ENCODE data around the gene PDS5B.

PDS5B gene

DNA sequence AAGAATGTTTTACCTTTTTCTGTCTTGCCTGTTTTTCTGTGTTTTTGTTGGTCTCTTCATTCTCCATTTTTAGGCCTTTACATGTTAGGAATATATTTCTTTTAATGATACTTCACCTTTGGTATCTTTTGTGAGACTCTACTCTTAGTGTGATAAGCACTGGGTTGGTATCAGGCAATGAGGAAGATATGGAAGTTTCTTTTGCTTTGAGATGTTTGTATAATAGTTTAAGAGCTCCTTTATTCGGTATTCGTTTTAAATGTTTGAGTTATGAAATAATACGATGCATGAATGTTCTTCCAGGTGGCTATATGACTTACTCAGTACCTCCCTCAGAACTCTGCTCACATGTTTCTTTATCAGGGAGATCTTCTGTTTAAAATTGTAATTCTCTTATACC, 144.8 kb downstream of the PDS5B start:
- no peak for DNase-seq

DNA sequence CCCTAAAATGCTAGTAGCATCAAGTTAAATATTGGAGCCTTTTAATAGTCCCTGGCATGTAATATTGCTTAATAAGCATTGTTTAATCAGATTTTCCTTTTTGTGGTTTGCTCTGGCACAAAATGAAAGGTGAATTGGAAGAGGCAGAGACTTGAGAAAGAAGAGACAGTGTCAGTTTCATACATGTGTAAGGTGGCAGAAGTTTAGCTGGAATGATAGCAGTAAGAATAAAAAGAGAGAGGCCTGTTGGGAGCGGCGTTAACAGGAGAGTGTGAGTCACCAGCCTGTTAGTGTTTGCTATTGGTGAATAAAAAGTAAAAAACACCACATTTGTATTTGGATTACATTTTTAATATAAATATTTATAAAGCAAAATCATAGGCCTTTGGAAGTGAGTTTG, 145.3 kb downstream of the PDS5B start:
- no peak for DNase-seq

DNA sequence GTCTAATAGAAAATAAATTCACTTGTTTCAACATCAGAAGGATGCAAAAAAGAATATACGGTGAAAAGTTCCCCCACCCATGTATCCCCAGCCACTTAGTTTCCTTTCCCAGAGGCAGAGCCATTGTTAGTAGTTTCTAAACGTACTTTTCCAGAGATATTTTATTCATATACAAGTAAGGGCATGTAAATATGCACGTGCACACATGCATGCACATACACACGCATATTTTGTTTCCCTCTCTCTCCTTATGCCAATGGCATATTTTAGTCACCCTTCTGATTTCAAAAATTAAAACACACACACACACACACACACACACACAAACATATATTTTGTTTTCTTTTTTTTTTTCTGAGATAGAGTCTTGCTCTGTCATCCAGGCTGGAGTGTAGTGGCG, 147.4 kb downstream of the PDS5B start:
- no peak for DNase-seq

- no peak for DNase-seq
Measured at GRCh38 chr13:32734511-32734910, 148.3 kb downstream of the PDS5B start.

GRCh38 chr13:32735859-32736258, 149.6 kb downstream of the PDS5B start:
- DNase-seq: no peak

DNA sequence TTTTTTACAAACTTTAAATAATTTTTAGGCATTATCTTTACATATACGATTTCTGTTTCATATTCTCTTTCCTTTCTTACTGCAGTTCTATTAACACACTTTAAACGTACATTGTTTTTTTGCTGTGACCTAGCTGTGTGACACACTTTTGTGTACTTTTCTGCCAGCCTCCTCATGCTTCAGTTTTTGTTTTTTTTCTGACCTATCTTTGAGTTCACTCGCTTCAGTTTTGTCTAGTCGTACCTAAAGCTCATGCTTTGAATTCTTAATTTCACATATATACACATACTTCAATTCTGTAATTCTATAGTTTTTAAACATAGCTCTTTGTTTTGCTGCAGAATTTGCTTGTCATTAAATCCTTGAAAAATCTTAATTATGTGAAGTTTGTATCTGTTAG, 150.4 kb downstream of the PDS5B start:
- no peak for DNase-seq

DNA sequence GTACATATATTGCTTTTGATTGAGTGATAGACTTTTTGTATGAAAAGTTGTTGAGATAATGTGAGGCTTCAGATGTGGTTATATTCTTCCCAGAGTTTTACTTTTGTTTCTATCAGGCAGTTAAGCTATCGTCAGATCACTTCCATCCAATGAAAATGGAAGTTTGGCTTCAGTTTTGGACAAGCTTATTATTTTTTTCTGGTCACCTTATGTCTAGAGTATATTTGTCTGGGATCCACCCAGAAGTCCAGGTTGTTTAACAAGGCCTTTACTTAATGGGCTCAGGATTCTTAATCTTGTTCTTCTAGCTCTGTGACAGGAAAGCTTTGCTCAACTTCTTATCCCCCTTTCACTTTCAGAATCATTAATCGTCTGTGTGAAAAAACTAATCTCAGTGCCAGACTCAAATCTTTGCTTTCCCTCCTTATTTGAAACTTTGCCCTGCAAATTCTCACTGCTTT, 150.9 kb downstream of the PDS5B start:
- DNase-seq: no peak

DNA sequence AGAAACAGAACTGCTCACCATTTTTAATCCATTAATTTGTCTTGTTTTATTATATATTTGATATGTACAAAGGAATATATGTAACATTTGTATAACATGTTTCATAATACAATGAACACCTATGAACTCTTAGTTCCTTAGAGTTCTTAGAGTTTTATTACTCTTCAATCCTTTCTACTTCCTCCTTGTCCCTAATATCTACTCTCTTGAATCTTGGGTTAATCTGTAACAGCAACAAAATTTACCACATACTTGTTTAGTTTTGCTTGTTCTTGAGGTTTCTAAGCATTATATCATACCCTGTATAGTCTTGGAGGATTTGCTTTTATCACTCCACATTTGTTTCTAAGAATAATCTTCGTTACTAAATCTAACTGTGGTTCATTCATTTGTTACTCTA, 151.4 kb downstream of the PDS5B start:
- no peak for DNase-seq

GRCh38 chr13:32745509-32745908, 159.3 kb downstream of the PDS5B start:
- no peak for DNase-seq

DNA sequence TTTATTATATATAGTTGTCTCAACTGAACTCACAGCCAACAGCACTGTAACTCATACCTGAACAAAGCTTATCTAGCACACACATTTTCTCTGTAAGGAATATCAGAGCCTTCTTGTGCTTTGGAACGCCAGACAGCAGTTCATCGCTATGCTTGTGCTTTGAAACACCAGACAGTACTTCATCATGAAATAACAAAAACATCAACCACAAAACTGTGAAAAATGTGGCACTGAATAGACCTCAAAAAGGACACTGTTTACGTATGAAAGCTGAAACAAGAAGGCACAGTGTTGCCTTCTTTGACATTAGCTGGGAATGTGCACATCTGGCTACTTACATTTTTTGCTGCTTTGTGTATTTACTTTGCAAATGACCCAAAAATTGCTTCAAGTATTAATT, 160.2 kb downstream of the PDS5B start:
- DNase-seq: no peak

GRCh38 chr13:32748305-32748704, 162.1 kb downstream of the PDS5B start:
- no peak for DNase-seq

GRCh38 chr13:32751340-32751739, 165.1 kb downstream of the PDS5B start:
- DNase-seq: no peak

DNA sequence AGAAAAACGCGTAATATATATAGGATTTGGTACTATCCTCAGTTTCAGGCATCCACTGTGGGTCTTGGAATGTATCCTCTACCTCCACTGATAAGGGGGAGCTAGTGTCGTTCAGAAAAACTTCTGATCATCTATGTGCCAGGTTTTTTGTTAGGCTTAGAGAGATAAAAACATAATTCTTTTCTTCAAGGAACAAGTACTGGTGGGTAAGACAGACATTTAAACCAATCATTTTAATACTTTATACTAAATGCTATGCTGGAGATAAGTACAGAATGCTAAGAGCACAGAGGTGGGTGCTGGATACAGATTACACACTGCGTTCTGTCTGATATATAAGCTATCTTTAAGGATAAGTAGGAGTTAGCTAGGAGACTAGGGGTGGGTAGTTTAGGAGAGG, 166.1 kb downstream of the PDS5B start:
- DNase-seq: no peak

DNA sequence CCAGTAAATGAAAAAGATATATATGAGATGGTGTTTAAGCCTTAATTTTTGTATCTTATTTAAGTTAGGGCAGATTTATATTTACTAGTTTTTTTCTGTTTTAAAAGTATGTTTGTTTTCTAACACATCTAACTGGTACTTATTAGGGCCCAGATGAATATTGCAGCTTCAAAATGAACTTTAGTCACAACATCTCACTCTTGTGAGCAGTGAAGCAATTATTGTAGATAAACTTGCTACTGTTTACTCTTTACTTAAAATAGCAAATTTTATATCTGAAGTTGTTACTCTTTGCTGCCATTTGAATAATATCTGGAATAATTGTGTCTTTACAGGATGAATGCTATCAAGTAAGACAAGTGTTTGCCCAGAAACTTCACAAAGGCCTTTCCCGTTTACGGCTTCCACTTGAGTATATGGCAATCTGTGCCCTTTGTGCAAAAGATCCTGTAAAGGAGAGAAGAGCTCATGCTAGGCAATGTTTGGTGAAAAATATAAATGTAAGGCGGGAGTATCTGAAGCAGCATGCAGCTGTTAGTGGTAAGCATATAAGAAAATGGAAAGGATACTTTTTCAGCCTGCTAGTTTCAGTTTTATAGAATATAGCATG, 166.8 kb downstream of the PDS5B start:
- DNase-seq: no peak

DNA sequence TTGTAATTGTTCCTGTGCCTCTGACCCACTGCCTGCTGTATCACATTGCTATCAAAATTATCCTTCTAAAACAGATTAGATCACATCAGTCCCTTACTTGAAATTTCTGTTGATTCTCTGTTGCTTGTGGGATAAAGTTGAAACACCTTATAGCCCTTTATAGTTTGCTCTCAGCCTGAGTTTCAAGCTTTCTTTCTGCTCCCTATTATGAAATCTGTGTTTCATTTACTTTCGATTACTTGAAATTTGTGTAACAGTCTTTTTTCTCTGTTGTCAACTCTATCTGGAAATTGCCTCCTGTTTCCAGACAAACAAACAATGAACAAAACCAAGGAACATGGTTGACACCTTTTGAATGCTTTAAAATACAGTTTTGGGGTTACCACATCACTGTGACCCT, 167.9 kb downstream of the PDS5B start:
- DNase-seq: no peak

- DNase-seq: no peak
Measured at GRCh38 chr13:32759152-32759551, 172.9 kb downstream of the PDS5B start.

GRCh38 chr13:32761472-32761871, 175.2 kb downstream of the PDS5B start:
- DNase-seq: no peak

GRCh38 chr13:32779119-32779518, 192.9 kb downstream of the PDS5B start:
- DNase-seq: no peak

DNA sequence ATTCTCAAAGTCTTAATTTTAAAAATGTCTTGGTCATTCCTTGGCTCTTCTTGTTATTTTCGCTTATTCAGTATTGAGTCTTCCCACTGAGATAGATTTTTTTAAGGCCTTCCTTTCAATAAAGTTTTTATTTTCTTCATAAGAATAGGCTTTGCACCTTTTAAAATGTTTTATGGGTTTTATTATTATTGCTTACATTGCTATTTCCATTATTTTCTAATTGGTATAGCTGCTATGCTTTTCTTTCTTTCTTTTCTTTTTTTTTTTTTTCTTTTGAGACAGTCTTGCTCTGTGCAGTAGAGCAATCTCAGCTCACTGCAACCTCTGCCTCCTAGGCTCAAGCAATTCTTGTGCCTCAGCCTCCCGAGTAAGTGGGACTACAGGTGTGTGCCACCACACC, 195.7 kb downstream of the PDS5B start:
- DNase-seq: no peak

DNA sequence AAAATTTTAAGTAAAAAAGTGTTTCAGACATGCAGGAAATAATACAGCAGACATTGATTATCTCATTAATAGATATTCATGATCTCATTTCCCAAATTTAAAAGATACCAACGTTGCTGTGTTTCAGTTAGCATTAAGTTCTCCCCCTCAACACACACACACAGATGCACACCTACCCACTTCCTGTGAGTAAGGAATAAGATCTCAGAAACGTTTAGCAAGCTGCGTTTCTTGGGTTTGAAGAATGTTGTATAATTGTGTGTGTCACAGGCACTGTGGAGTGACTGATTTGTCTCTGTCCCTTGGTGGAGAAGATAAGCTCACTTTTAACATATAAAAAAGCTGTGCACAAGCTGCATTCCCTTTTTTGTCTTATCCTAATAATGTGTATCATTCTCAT, 196.8 kb downstream of the PDS5B start:
- no peak for DNase-seq

DNA sequence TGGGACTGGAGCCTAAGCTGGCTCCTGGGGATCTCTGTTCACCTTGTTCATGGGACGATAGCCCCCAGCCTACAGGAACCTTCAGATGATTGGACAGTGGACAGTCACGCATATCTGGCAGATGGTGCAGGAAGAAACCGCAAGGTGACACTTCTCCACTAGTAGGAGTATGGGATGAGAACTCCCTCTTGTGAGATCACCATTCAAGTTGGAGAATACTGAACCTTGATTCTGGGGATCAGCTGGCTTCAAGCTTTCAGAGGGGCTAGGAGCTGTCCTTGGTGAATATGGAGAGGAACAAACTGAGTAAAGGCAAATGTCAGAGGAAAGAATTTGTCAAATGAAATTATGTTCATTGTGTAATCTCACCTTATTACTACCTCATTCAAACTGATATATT, 204.5 kb downstream of the PDS5B start:
- no peak for DNase-seq

DNA sequence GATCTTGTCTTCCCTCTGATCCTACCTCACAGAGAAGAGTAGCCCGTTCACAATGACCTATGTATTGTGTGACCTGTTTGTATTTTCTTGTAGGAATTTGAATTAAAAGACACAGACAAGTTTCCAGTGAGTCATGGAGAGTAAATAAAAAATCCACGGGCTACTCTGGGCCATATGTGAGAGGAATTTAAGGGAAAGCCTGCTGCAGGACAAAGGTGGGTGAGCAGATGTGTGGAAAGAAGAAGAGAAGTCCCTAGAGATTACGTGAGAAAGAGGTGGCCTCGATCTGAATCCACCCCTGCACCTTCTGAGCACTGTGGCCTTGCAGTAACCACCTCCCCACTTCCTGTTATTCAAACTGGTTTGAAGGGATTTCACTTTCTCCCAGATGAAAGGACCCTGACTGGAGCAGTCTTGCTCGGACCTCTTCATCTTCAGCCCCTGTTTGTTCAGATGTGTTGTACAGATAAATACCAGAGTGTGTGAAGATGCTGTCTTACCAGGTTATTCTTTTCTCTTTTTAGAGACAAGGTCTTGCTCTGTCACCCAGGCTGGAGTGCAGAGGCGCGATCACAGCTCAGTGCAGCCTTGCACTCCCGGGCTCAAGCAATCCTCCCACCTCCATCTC, 205.4 kb downstream of the PDS5B start:
- no peak for DNase-seq

- no peak for DNase-seq
Measured at GRCh38 chr13:32796754-32797153, 210.5 kb downstream of the PDS5B start.

DNA sequence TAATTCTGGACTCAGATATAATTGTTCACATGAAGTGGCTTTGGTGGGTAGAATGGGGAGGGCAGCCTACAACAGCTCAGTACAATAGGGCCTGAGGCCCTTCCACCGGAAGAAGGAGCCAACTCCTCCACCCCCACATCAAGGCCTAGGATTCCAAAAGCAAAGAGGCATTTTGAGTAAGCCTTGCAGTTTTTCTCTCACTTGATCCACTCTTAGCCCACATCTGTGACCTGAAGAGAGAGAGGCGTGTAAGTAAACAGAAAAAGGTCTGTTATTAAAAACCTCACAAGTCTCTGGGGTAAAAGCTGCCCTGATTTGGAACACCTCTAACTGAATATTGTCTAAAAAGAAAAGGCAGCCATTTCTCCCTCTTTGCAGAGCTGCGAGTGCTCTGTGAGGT, 215.9 kb downstream of the PDS5B start:
- no peak for DNase-seq

DNA sequence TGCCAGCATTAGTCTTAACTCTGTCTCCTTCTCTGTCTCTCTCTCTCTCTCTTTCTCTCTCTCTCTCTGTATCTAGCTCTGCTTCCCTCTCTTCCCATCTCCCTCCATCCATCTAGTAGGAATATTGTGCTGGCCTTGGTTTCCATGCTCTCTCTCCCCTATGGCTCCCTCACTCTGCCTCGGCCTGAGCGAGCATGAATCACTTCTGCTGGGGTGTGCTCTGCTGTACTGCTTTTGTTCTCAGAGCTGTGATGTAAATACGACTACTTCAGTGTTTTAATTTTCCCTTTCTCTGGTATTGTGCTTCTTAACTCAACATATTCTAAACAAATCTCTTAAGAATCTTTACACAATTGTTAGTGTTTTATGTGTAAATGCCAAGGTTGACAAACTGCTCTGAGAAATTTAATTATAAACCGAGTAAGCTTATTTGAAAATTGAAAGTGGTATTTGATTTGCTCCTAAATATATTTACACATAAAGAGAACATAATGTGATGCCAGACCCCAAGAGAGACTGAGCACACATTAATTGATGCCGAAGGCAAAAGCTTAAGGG, 218.5 kb downstream of the PDS5B start:
- DNase-seq: no peak

Measured in activated effector memory CD4-positive, alpha-beta T cell treated with anti-CD3 and anti-CD28 coated beads, Interleukin-2, amount 50 U/mL, for 16 hours (primary cell).